ENCODE measurements around the gene CLIC6. TPM values are rescaled to one million over a fixed set of nuclear protein-coding genes. Genes with fewer than 3 reads are reported as not detected.
A peak's percentile ranks its signal among the peaks of the same experiment; 100 is the strongest.

CLIC6 gene
- total RNA-seq, 1 experiment from 2014 or later = not detected

GRCh38 chr21:34690041-34690792, 21.4 kb downstream of the CLIC6 start:
- POLR2A ChIA-PET (ENCODE audit: unreplicated experiment) = interaction anchor here (0.6 kb wide), 2 partner anchors 105 to 189 kb away, joined by 3 to 6 read pairs; no protein-coding TSS in a partner anchor
- intact Hi-C loops (cut with micrococcal nuclease) = loop anchor here (5.0 kb wide), 2 partner anchors 157 to 707 kb away; no protein-coding TSS in a partner anchor
- BruUV-seq (replicated peaks) = no TSS peak
- Histone ChIP-seq H3K4me1 (ENCODE audit: insufficient read depth, low read length) (peaks cover 38% of the 10 kb centered on the region), H3F3A (ENCODE audit: low read length, unreplicated experiment) (no peaks in the 10 kb centered on the region), H3K27ac (ENCODE audit: low read length) (peak overlapping the region; percentile 37), H3K9me3 (ENCODE audit: low read length) (no peaks in the 10 kb centered on the region), H3K27me3 (ENCODE audit: low read length) (no peaks in the 10 kb centered on the region), H3K9me2 (replicated peaks; ENCODE audit: low read length) (no peaks in the 10 kb centered on the region), H3K79me2 (ENCODE audit: low read length) (no peaks in the 10 kb centered on the region), H4K20me1 (ENCODE audit: low read length) (no peaks in the 10 kb centered on the region), H3K4me2 (ENCODE audit: low read length) (peak overlapping the region; percentile 15; the same call in 1 of the 2 replicates), H2AFZ (ENCODE audit: low read length) (peak overlapping the region; percentile 23; the same call in 1 of the 2 replicates), H3K9ac (ENCODE audit: low read length) (no peak overlapping the region), H3K4me3 (ENCODE audit: low read length) (no peak overlapping the region), H3K36me3 (ENCODE audit: low read depth, low read length) (no peaks in the 10 kb centered on the region)
- CTCF ChIA-PET = interaction anchor here (0.6 kb wide), 1 partner anchor 39 kb away, joined by 3 read pairs; no protein-coding TSS in a partner anchor
- ATAC-seq = peak; percentile 89
- no peak for TF ChIP-seq EZH2 (IDR thresholded peaks at IDR 0.05; ENCODE audit: low read length, unreplicated experiment)
- TF ChIP-seq CTCF (conservative IDR thresholded peaks at IDR 0.05; ENCODE audit: low read depth, low read length) = no peak
- peak; percentile 78 for DNase-seq

- intact Hi-C loops (cut with micrococcal nuclease) = loop anchor here (5.0 kb wide), 2 partner anchors 157 to 707 kb away; no protein-coding TSS in a partner anchor
- POLR2A ChIA-PET (ENCODE audit: unreplicated experiment) = no interaction called here
Observed at GRCh38 chr21:34690793-34691175, 22.0 kb downstream of the CLIC6 start.

More at GRCh38 chr21:34690793-34691175, 22.0 kb downstream of the CLIC6 start:
- peaks cover 38% of the 10 kb centered on the region for H3K4me1 ChIP-seq (ENCODE audit: insufficient read depth, low read length)
- H3K27me3 ChIP-seq (ENCODE audit: low read length) = no peaks in the 10 kb centered on the region
- H4K20me1 ChIP-seq (ENCODE audit: low read length) = no peaks in the 10 kb centered on the region
- no TSS peak for BruUV-seq (replicated peaks)
- peak overlapping the region; percentile 37 for H3K27ac ChIP-seq (ENCODE audit: low read length)
- H3K36me3 ChIP-seq (ENCODE audit: low read depth, low read length) = no peaks in the 10 kb centered on the region
- CTCF ChIA-PET = no interaction called here
- DNase-seq (no peak), ATAC-seq (no peak)
- H3K9me3 ChIP-seq (ENCODE audit: low read length) = no peaks in the 10 kb centered on the region
- H3K4me3 ChIP-seq (ENCODE audit: low read length) = no peak overlapping the region
- H3F3A ChIP-seq (ENCODE audit: low read length, unreplicated experiment) = no peaks in the 10 kb centered on the region
- H2AFZ ChIP-seq (ENCODE audit: low read length) = peak overlapping the region; percentile 23; the same call in 1 of the 2 replicates
- H3K9me2 ChIP-seq (replicated peaks; ENCODE audit: low read length) = no peaks in the 10 kb centered on the region
- no peak overlapping the region for H3K9ac ChIP-seq (ENCODE audit: low read length)
- peak overlapping the region; percentile 15; the same call in 1 of the 2 replicates for H3K4me2 ChIP-seq (ENCODE audit: low read length)
- no peaks in the 10 kb centered on the region for H3K79me2 ChIP-seq (ENCODE audit: low read length)
- no peak for TF ChIP-seq EZH2phosphoT487 (IDR thresholded peaks at IDR 0.05; ENCODE audit: borderline replicate concordance, low read length)
- TF ChIP-seq EZH2 (IDR thresholded peaks at IDR 0.05; ENCODE audit: low read length, unreplicated experiment) = no peak
- no peak for TF ChIP-seq CTCF (conservative IDR thresholded peaks at IDR 0.05; ENCODE audit: low read depth, low read length)
